GM10266 (cell line): Measurements from ENCODE around the gene GSTA5.
"Not testable (repeated sequence)": the region's sequence is repeated elsewhere in the genome, so short reads cannot be mapped to it uniquely, and the experiment has no call there.

ENCODE experiments used
- DNase-seq: peaks from one replicate; pipeline ENCODE4 v3.0.0; 2012; ENCODE audit errors: extremely low spot score
- CTCF ChIP-seq: IDR thresholded peaks from 2 replicates; pipeline ENCODE4 v1.5.1; 2012; ENCODE audit warnings: mild to moderate bottlenecking, low read depth; ENCODE audit not compliant: control insufficient read depth, insufficient read depth; ENCODE audit errors: missing control alignments

Gene GSTA5

DNA sequence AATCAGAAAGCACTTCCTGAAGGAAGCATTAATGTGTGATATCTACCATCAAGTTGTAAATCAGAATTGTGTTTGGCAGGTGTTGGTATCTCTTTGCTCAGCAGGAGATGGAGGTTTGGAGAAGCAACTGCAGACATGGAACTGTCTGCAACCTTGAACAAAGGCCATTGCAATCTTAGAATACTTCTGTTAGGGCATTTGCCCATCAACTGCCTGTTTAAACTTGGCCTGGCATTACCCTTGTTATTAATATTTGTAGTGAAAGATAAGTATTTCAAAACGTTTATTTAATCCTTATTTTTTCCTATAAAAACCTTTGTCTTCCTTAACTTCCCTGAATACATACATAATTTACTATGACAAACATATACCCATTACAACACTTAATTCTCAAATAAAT lies 14.1 kb downstream of the GSTA5 start:
- DNase-seq, result no peak
- no peak for TF ChIP-seq CTCF

DNA sequence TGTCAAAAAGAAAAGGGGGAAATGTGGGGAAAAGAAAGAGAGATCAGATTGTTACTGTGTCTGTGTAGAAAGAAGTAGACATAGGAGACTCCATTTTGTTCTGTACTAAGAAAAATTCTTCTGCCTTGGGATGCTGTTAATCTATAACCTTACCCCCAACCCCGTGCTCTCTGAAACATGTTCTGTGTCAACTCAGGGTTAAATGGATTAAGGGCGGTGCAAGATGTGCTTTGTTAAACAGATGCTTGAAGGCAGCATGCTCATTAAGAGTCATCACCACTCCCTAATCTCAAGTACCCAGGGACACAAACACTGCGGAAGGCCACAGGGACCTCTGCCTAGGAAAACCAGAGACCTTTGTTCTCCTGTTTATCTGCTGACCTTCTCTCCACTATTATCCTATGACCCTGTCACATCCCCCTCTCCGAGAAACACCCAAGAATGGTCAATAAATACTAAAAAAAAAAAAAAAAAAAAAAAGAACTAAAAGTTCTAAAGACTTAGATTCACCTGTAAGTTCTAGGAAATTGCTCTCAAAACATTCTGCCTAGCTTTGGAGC lies 14.6 kb downstream of the GSTA5 start:
- not testable (repeated sequence) for DNase-seq

- not testable (repeated sequence) for DNase-seq
Measured at GRCh38 chr6:52825270-52825793, 15.3 kb downstream of the GSTA5 start.

DNA sequence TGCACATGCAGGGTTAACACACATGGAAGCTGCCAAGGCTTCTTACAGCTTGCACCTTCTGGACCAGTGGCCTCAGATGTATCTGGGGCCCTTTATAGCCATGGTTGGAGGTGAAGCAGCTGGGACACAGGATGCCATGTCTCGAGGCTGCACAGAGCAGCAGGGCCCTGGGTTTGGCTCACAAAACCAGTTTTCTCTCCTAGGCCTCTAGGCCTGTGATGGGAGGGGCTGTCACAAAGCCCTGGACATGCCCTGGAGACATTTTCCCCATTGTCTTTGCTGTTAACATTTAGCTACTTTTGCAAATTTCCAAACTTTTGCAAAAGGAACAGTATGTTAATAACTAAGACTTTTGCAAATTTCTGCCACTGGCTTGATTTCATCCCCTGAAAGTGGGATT lies 18.8 kb downstream of the GSTA5 start:
- no peak for TF ChIP-seq CTCF
- no peak for DNase-seq

- DNase-seq, result no peak
- TF ChIP-seq CTCF, result no peak
Measured at GRCh38 chr6:52820198-52820597, 20.4 kb downstream of the GSTA5 start.

GRCh38 chr6:52815167-52816092 lies 25.2 kb downstream of the GSTA5 start:
- TF ChIP-seq CTCF, result peak; percentile 70
- peak; percentile 65 for DNase-seq

DNA sequence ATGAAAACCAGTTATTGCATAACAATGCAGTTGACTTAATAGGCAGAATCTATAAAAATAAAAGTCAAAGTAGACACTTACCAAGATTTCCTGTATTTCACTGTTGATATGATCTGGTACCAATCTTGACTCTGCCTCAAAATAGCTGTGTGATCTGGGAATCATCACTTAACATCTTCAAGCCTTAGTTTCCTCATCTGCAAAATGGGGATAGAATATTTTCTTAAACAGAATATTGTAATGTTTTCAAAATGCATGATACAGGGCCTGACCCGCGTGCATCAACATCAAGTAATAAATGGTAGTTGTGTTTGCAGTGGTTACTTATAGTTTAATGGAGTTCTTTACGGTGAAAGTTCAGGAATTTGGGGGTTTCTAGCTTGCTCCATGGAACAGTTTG lies 26.1 kb downstream of the GSTA5 start:
- DNase-seq, result not testable (repeated sequence)

DNA sequence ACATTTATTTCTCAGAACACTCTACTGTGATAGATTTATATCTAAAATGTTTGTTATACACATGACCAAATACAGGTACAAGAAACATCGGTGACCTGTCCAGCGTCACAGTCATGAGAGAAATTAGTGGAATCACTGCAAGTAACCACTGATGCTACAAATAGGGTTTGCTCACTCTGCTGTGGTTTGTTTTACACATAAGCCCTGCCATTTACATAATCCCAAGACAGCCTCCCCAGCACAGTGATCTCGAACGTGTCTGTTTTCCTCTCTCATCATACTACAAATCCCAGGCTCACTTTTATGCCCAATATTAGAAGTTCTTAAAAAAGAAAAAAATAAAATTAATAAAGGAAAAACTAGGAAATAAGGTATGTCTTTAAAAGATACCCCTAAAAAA lies 30.8 kb downstream of the GSTA5 start:
- DNase-seq, result not testable (repeated sequence)

GRCh38 chr6:52808660-52809059 lies 32.0 kb downstream of the GSTA5 start:
- TF ChIP-seq CTCF, result no peak
- DNase-seq, result no peak

DNA sequence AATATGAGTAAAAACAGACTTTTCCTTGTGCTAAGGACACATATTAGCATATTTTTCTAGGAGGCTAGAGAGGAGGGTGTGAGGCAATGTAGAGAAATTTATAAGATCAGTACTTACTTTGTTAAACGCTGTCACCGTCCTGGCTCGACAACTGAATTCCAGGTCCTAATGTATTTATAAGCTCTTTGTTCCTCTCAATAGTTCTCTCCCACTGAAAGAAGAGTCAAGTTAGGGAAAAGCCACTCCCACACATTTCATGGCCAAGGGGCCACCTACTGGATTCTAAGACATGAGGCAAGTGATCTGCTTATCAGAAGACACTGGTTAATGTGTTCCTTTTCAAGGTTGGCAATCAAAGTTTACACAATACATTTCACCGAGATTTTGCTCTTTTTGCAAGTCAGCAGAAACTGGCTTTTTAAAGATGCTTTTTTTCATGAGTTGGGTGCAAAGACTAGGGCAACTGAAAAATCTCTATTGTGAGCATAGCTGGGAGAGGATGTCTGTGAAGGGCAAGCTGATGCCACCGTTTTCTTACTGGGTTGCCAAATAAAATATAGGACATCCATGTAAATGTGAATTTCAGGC lies 36.9 kb downstream of the GSTA5 start, which contains the start of gene GSTA1:
Gene GSTA1, minus strand, starts transcription at position 149 of the 588 bp plus-strand sequence. CDS start 4,549 bp downstream, outside the sequence.
- DNase-seq, result not testable (repeated sequence)
